A204.1 (cell line): ENCODE measurements around the gene CCRL2.

Experiments
- FAIRE-seq: peaks from 2 replicates; lab custom pipeline; 2012; peaks lifted over from hg19 to GRCh38; lab: Jason Lieb, UNC

Gene CCRL2

GRCh38 chr3:46406788-46407611, at the start of gene CCRL2, which contains the start of gene CCR5AS:
TSS of gene CCRL2 (plus strand) at chr3:46407259. CDS start at chr3:46408080, 821 bp downstream.
TSS of gene CCR5AS (minus strand) at chr3:46407066.
- no peak for FAIRE-seq

GRCh38 chr3:46358466-46358865, 48.6 kb upstream of the CCRL2 start:
- FAIRE-seq, result no peak

- FAIRE-seq, result no peak
These were observed 47.1 kb upstream of the CCRL2 start for GRCh38 chr3:46359733-46360493.

GRCh38 chr3:46360907-46361306, 46.2 kb upstream of the CCRL2 start:
- no peak for FAIRE-seq

GRCh38 chr3:46361408-46362283, 45.4 kb upstream of the CCRL2 start:
- FAIRE-seq, result no peak

GRCh38 chr3:46365041-46365440, 42.0 kb upstream of the CCRL2 start:
- no peak for FAIRE-seq

- no peak for FAIRE-seq
These were observed 41.1 kb upstream of the CCRL2 start for GRCh38 chr3:46365737-46366524.

GRCh38 chr3:46367811-46368210, 39.2 kb upstream of the CCRL2 start:
- FAIRE-seq, result no peak

GRCh38 chr3:46368569-46368968, 38.5 kb upstream of the CCRL2 start:
- no peak for FAIRE-seq

- no peak for FAIRE-seq
These were observed 37.9 kb upstream of the CCRL2 start for GRCh38 chr3:46369151-46369550.

- no peak for FAIRE-seq
These were observed 37.4 kb upstream of the CCRL2 start for GRCh38 chr3:46369675-46370132.

- FAIRE-seq, result no peak
These were observed 36.1 kb upstream of the CCRL2 start, which contains the start of gene CCR5 for GRCh38 chr3:46370839-46371518. TSS of gene CCR5 (plus strand) at chr3:46370946. CDS start at chr3:46372903, 1,957 bp downstream.

GRCh38 chr3:46371519-46372340, 35.3 kb upstream of the CCRL2 start:
- FAIRE-seq, result no peak

GRCh38 chr3:46372492-46373359, 34.3 kb upstream of the CCRL2 start:
- FAIRE-seq, result no peak

GRCh38 chr3:46374755-46375154, 32.3 kb upstream of the CCRL2 start:
- no peak for FAIRE-seq

GRCh38 chr3:46375218-46375617, 31.8 kb upstream of the CCRL2 start:
- FAIRE-seq, result no peak

- FAIRE-seq, result no peak
These were observed 31.2 kb upstream of the CCRL2 start for GRCh38 chr3:46375814-46376213.

GRCh38 chr3:46378426-46378942, 28.6 kb upstream of the CCRL2 start:
- FAIRE-seq, result no peak
